PFSK-1 (cell line): Measurements from ENCODE around the gene MYO10.

ENCODE experiments used
- POLR2AphosphoS5 ChIP-seq: IDR thresholded peaks from 2 replicates; pipeline ENCODE4 v1.6.1; 2012; ENCODE audit warnings: low read depth, mild to moderate bottlenecking, control low read depth, low read length, moderate library complexity
- SIN3A ChIP-seq: IDR thresholded peaks from 2 replicates; pipeline ENCODE4 v1.6.1; 2012; ENCODE audit warnings: mild to moderate bottlenecking, low read length, moderate library complexity, borderline replicate concordance; ENCODE audit not compliant: insufficient read depth
- TAF1 ChIP-seq: IDR thresholded peaks from 2 replicates; pipeline ENCODE4 v1.6.1; 2012; ENCODE audit warnings: low read length, control low read depth, borderline replicate concordance; ENCODE audit not compliant: insufficient read depth
- TF ChIP-seq, protein P1 (sequence below), 2 experiments: IDR thresholded peaks; 2 replicates each; pipeline versions ENCODE4 v1.6.1 to v1.8.0; 2011 to 2012; ENCODE audit warnings: low read depth in 2 of 2, low read length in 2 of 2, control low read depth in 1 of 2, inconsistent platforms in 1 of 2, mild to moderate bottlenecking in 1 of 2, moderate library complexity in 1 of 2; ENCODE audit not compliant: insufficient read depth in 1 of 2

- TF ChIP-seq POLR2AphosphoS5 (no peak), SIN3A (no peak), TAF1 (no peak)
- TF ChIP-seq, protein P1, sequence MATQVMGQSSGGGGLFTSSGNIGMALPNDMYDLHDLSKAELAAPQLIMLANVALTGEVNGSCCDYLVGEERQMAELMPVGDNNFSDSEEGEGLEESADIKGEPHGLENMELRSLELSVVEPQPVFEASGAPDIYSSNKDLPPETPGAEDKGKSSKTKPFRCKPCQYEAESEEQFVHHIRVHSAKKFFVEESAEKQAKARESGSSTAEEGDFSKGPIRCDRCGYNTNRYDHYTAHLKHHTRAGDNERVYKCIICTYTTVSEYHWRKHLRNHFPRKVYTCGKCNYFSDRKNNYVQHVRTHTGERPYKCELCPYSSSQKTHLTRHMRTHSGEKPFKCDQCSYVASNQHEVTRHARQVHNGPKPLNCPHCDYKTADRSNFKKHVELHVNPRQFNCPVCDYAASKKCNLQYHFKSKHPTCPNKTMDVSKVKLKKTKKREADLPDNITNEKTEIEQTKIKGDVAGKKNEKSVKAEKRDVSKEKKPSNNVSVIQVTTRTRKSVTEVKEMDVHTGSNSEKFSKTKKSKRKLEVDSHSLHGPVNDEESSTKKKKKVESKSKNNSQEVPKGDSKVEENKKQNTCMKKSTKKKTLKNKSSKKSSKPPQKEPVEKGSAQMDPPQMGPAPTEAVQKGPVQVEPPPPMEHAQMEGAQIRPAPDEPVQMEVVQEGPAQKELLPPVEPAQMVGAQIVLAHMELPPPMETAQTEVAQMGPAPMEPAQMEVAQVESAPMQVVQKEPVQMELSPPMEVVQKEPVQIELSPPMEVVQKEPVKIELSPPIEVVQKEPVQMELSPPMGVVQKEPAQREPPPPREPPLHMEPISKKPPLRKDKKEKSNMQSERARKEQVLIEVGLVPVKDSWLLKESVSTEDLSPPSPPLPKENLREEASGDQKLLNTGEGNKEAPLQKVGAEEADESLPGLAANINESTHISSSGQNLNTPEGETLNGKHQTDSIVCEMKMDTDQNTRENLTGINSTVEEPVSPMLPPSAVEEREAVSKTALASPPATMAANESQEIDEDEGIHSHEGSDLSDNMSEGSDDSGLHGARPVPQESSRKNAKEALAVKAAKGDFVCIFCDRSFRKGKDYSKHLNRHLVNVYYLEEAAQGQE (IDR thresholded peaks at IDR 0.05; ENCODE audit: insufficient read depth in 1 of 2, low read depth in 2 of 2, low read length in 2 of 2): no peak
These were observed 234.7 kb downstream of the MYO10 start for GRCh38 chr5:16701134-16702099.
